HCT116 (cell line): ENCODE results near the gene GALNS.

Experiments used
- CEBPB ChIP-seq: IDR thresholded peaks from 2 replicates; pipeline ENCODE4 v1.6.1; 2012; ENCODE audit warnings: low read depth
- ELF1 ChIP-seq: IDR thresholded peaks from 2 replicates; pipeline ENCODE4 v1.6.1; 2012; ENCODE audit warnings: low read depth, borderline replicate concordance
- EZH2 ChIP-seq: fragments of 200-600 bp; sonication (generic); IDR thresholded peaks from 2 replicates; pipeline ENCODE4 v1.6.1; 2017; ENCODE audit warnings: antibody characterized with exemption, mixed run types
- JUND ChIP-seq: IDR thresholded peaks from 2 replicates; pipeline ENCODE4 v1.6.1; 2012
- RAD21 ChIP-seq: IDR thresholded peaks from 2 replicates; pipeline ENCODE4 v1.6.1; 2012; ENCODE audit warnings: low read depth, mild to moderate bottlenecking
- YY1 ChIP-seq: IDR thresholded peaks from 2 replicates; pipeline ENCODE4 v1.6.1; 2011; ENCODE audit warnings: low read length, low read depth, moderate library complexity, mild to moderate bottlenecking; ENCODE audit not compliant: insufficient replicate concordance; ENCODE audit errors: extremely low read depth
- ZNF274 ChIP-seq: fragments of 200-500 bp; sonication (Bioruptor generic); IDR thresholded peaks from 2 replicates; pipeline ENCODE4 v1.6.1; 2014; ENCODE audit warnings: mild to moderate bottlenecking, low read depth, low read length, inconsistent platforms
- TF ChIP-seq, protein P1 (sequence below), 3 experiments: fragments of 200-600 bp in 1 of 3; sonication (generic) in 1 of 3; IDR thresholded peaks in 2 of 3; conservative IDR thresholded peaks in 1 of 3; 2 replicates each; pipeline ENCODE4 v1.5.1; 2012 to 2017; ENCODE audit warnings: low read depth in 2 of 3, low read length in 2 of 3, antibody characterized with exemption in 1 of 3, borderline replicate concordance in 1 of 3, control low read depth in 1 of 3, mild to moderate bottlenecking in 1 of 3, mixed read lengths in 1 of 3, mixed run types in 1 of 3, moderate library complexity in 1 of 3; ENCODE audit not compliant: insufficient read depth in 1 of 3
- TF ChIP-seq, protein P2 (sequence below): IDR thresholded peaks from 2 replicates; pipeline ENCODE4 v1.6.1; 2012; ENCODE audit warnings: low read depth

- TF ChIP-seq, protein P1, sequence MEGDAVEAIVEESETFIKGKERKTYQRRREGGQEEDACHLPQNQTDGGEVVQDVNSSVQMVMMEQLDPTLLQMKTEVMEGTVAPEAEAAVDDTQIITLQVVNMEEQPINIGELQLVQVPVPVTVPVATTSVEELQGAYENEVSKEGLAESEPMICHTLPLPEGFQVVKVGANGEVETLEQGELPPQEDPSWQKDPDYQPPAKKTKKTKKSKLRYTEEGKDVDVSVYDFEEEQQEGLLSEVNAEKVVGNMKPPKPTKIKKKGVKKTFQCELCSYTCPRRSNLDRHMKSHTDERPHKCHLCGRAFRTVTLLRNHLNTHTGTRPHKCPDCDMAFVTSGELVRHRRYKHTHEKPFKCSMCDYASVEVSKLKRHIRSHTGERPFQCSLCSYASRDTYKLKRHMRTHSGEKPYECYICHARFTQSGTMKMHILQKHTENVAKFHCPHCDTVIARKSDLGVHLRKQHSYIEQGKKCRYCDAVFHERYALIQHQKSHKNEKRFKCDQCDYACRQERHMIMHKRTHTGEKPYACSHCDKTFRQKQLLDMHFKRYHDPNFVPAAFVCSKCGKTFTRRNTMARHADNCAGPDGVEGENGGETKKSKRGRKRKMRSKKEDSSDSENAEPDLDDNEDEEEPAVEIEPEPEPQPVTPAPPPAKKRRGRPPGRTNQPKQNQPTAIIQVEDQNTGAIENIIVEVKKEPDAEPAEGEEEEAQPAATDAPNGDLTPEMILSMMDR (IDR thresholded peaks at IDR 0.05 in 2 of 3, conservative IDR thresholded peaks at IDR 0.05 in 1 of 3; ENCODE audit: borderline replicate concordance in 1 of 3, insufficient read depth in 1 of 3, low read depth in 2 of 3, low read length in 2 of 3), result no peak
- TF ChIP-seq EZH2 (no peak), CEBPB (no peak), YY1 (no peak), ELF1 (no peak), RAD21 (no peak), ZNF274 (no peak), JUND (no peak)
- TF ChIP-seq, protein P2, sequence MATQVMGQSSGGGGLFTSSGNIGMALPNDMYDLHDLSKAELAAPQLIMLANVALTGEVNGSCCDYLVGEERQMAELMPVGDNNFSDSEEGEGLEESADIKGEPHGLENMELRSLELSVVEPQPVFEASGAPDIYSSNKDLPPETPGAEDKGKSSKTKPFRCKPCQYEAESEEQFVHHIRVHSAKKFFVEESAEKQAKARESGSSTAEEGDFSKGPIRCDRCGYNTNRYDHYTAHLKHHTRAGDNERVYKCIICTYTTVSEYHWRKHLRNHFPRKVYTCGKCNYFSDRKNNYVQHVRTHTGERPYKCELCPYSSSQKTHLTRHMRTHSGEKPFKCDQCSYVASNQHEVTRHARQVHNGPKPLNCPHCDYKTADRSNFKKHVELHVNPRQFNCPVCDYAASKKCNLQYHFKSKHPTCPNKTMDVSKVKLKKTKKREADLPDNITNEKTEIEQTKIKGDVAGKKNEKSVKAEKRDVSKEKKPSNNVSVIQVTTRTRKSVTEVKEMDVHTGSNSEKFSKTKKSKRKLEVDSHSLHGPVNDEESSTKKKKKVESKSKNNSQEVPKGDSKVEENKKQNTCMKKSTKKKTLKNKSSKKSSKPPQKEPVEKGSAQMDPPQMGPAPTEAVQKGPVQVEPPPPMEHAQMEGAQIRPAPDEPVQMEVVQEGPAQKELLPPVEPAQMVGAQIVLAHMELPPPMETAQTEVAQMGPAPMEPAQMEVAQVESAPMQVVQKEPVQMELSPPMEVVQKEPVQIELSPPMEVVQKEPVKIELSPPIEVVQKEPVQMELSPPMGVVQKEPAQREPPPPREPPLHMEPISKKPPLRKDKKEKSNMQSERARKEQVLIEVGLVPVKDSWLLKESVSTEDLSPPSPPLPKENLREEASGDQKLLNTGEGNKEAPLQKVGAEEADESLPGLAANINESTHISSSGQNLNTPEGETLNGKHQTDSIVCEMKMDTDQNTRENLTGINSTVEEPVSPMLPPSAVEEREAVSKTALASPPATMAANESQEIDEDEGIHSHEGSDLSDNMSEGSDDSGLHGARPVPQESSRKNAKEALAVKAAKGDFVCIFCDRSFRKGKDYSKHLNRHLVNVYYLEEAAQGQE, result no peak
Observed at GRCh38 chr16:88789594-88789993, 67.2 kb downstream of the GALNS start.
